HepG2 (cell line): Measurements from ENCODE around the gene CMTM4. TPM values are rescaled to one million over a fixed set of nuclear protein-coding genes. Genes with fewer than 3 reads are reported as not detected.

Experiments
- ATAC-seq: fragments of 200-7000 bp; cut with Tn5 transposase; 3 replicates; pipeline ENCODE4 v1.9.1; 2020; ENCODE audit warnings: mild to moderate bottlenecking, moderate library complexity
- BruUV-seq: library from RNA; stranded (reverse); fragments of 400-500 nt; replicated peaks from 2 replicates; lab custom pipeline; 2021; lab: Mats Ljungman, UMichigan
- CTCF ChIA-PET: fragments of 300-600 bp; formaldehyde crosslinking; extraction: SDS; loops from one replicate; lab custom pipeline; 2021; ENCODE audit warnings: low total read pairs, inconsistent platforms, low intra/inter-chr PET ratio; lab: Yijun Ruan, JAX
- POLR2A ChIA-PET: fragments of 350-600 bp; sonication (Branson Sonifier 250); formaldehyde crosslinking; loops from one replicate; lab custom pipeline; 2020; ENCODE audit warnings: antibody characterized with exemption, inconsistent platforms; lab: Yijun Ruan, JAX
- DNase-seq: peaks from one replicate; pipeline ENCODE4 v3.0.0-alpha.2; 2015; ENCODE audit warnings: low spot score
- FAIRE-seq: peaks from 3 replicates; lab custom pipeline; 2011; peaks lifted over from hg19 to GRCh38; lab: Jason Lieb, UNC
- H2AFZ ChIP-seq: one replicate; pipeline ENCODE4 v1.6.1; 2011; ENCODE audit warnings: low read length, inconsistent platforms
- H3K27ac ChIP-seq: fragments of 300-600 bp; 3 replicates; pipeline ENCODE4 v1.8.0; 2011; ENCODE audit warnings: mixed run types, mild to moderate bottlenecking, mixed read lengths, low read length, inconsistent platforms; ENCODE audit not compliant: insufficient read depth; ENCODE audit errors: extremely low read length
- H3K27me3 ChIP-seq, 2 experiments: fragments of 200-600 bp in 1 of 2; 2 replicates in 1 of 2; 3 replicates in 1 of 2; pipeline versions ENCODE4 v1.6.0 to v1.8.0; 2011; ENCODE audit warnings: low read length in 2 of 2, mild to moderate bottlenecking in 2 of 2, moderate library complexity in 2 of 2, inconsistent platforms in 1 of 2; ENCODE audit not compliant: insufficient read depth in 2 of 2, control insufficient read depth in 1 of 2
- H3K36me3 ChIP-seq, 2 experiments: fragments of 200-600 bp in 1 of 2; replicated peaks in 1 of 2; 2 replicates in 1 of 2; 3 replicates in 1 of 2; pipeline versions ENCODE4 v1.5.1 to v1.8.0; 2011; ENCODE audit warnings: low read length in 2 of 2, inconsistent platforms in 1 of 2; ENCODE audit not compliant: insufficient read depth in 2 of 2, control insufficient read depth in 1 of 2
- H3K4me1 ChIP-seq: 2 replicates; pipeline ENCODE4 v1.5.1; 2012; ENCODE audit warnings: low read length, inconsistent platforms; ENCODE audit not compliant: insufficient read depth
- H3K4me2 ChIP-seq: 2 replicates; pipeline ENCODE4 v1.6.0; 2011; ENCODE audit warnings: low read depth, low read length, inconsistent platforms
- H3K4me3 ChIP-seq, 3 experiments: fragments of 200-600 bp in 1 of 3; sonication (generic), shearing (Covaris generic) in 1 of 3; replicated peaks in 1 of 3; 2 replicates each; pipeline ENCODE4 v1.5.1; 2011 to 2016; ENCODE audit warnings: low read length in 3 of 3, inconsistent platforms in 2 of 3, low read depth in 2 of 3, mild to moderate bottlenecking in 2 of 3, control low read depth in 1 of 3, mixed read lengths in 1 of 3; ENCODE audit not compliant: insufficient read depth in 1 of 3
- H3K79me2 ChIP-seq: one replicate; pipeline ENCODE4 v1.6.1; 2011; ENCODE audit warnings: low read length, inconsistent platforms; ENCODE audit not compliant: insufficient read depth
- H3K9ac ChIP-seq: 2 replicates; pipeline ENCODE4 v1.6.0; 2011; ENCODE audit warnings: mild to moderate bottlenecking, low read depth, low read length, inconsistent platforms; ENCODE audit not compliant: insufficient read depth
- H3K9me3 ChIP-seq: 2 replicates; pipeline ENCODE4 v1.5.1; 2012; ENCODE audit warnings: mild to moderate bottlenecking, low read length
- H4K20me1 ChIP-seq: 2 replicates; pipeline ENCODE4 v1.6.0; 2011; ENCODE audit warnings: inconsistent platforms, mild to moderate bottlenecking, low read length, moderate library complexity; ENCODE audit not compliant: insufficient read depth
- AHDC1 ChIP-seq: sonication (generic); formaldehyde crosslinking; IDR thresholded peaks from 2 replicates; pipeline ENCODE4 v1.5.1; 2020; ENCODE audit warnings: mild to moderate bottlenecking, missing genetic modification reagents, borderline replicate concordance
- BCL6 ChIP-seq: IDR thresholded peaks from 2 replicates; pipeline ENCODE4 v1.6.1; 2016; ENCODE audit warnings: missing genetic modification reagents, missing compliant biosample characterization
- CBFB ChIP-seq: sonication (generic); formaldehyde crosslinking; IDR thresholded peaks from 2 replicates; pipeline ENCODE4 v1.4.0; 2020; ENCODE audit warnings: missing genetic modification reagents
- CSRNP2 ChIP-seq: sonication (generic); formaldehyde crosslinking; conservative IDR thresholded peaks from 2 replicates; pipeline ENCODE4 v1.8.0; 2022; ENCODE audit warnings: low read depth, missing genetic modification reagents
- RBM22 ChIP-seq: fragments of 200-400 bp; formaldehyde crosslinking; optimal IDR thresholded peaks from 2 replicates; pipeline ENCODE3; 2017; ENCODE audit warnings: mild to moderate bottlenecking, low read length, moderate library complexity
- SIN3A ChIP-seq: IDR thresholded peaks from 2 replicates; pipeline ENCODE4 v1.6.1; 2011; ENCODE audit warnings: low read depth, mild to moderate bottlenecking, control low read depth, low read length, borderline replicate concordance
- TCF7 ChIP-seq: sonication (generic); IDR thresholded peaks from 2 replicates; pipeline ENCODE4 v1.6.1; 2016; ENCODE audit warnings: antibody characterized with exemption, low read depth
- THRA ChIP-seq: sonication (generic); formaldehyde crosslinking; IDR thresholded peaks from 2 replicates; pipeline ENCODE4 v1.4.0; 2020; ENCODE audit warnings: missing genetic modification reagents, borderline replicate concordance
- ZNF20 ChIP-seq: sonication (generic); formaldehyde crosslinking; IDR thresholded peaks from 2 replicates; pipeline ENCODE4 v1.4.0; 2020; ENCODE audit warnings: mild to moderate bottlenecking, moderate library complexity, missing genetic modification reagents
- ZNF432 ChIP-seq: sonication (generic); formaldehyde crosslinking; IDR thresholded peaks from 2 replicates; pipeline ENCODE4 v1.5.0; 2020; ENCODE audit warnings: missing genetic modification reagents, mild to moderate bottlenecking, borderline replicate concordance
- ZNF639 ChIP-seq: conservative IDR thresholded peaks from 2 replicates; pipeline ENCODE4 v1.6.1; 2018; ENCODE audit warnings: missing genetic modification reagents
- WGBS: methylation state at CpG from one replicate; pipeline ENCODE4 v1.1.6; 2017; ENCODE audit warnings: low lambda C conversion rate; 5-methylcytosine and 5-hydroxymethylcytosine counted together
- in situ Hi-C: cut with HindIII; loops from 2 replicates; pipeline ENCODE4 v1.10.0; 2017; ENCODE audit warnings: low pct_unique_long_range_greater_than_20kb; ENCODE audit not compliant: extremely low pct_ligation_motif_present
- intact Hi-C: fragments of 100-400 bp; cut with micrococcal nuclease; formaldehyde crosslinking; loops from one replicate; pipeline ENCODE4 v1.10.0; 2022; ENCODE audit not compliant: unreplicated experiment
- polyA plus RNA-seq, 8 experiments: library from polyadenylated mRNA; depleted of rRNA in 3 of 8; stranded (reverse) in 7 of 8; unstranded in 1 of 8; fragments of >200 nt; fragmentation: Illumina TruSeq in 4 of 8; extraction: Trizol in 4 of 8; gene quantifications; 2 replicates each; pipeline versions ENCODE4 v1.2.1 to v1.2.3, GENCODE V29; 2011 to 2016; ENCODE audit warnings: low read depth in 4 of 8, missing spikeins in 1 of 8, mixed read lengths in 1 of 8; ENCODE audit not compliant: insufficient read depth in 1 of 8
- total RNA-seq, 5 experiments: library from RNA; depleted of rRNA; stranded (reverse); fragments of >200 nt; fragmentation: Illumina TruSeq; extraction: Trizol; gene quantifications; 2 replicates each; pipeline ENCODE4 v1.2.3, GENCODE V29; 2016; ENCODE audit warnings: low read depth in 1 of 5
- TF ChIP-seq, protein P1 (sequence below): sonication (generic); formaldehyde crosslinking; IDR thresholded peaks from 2 replicates; pipeline ENCODE4 v1.5.0; 2020; ENCODE audit warnings: missing genetic modification reagents

Gene CMTM4
- total and polyA plus RNA-seq, 2 of the 13 experiments (the other 11 are each of a cell fraction or from before 2014, with no cell fraction given), result 32.0 to 36.3 TPM

DNA sequence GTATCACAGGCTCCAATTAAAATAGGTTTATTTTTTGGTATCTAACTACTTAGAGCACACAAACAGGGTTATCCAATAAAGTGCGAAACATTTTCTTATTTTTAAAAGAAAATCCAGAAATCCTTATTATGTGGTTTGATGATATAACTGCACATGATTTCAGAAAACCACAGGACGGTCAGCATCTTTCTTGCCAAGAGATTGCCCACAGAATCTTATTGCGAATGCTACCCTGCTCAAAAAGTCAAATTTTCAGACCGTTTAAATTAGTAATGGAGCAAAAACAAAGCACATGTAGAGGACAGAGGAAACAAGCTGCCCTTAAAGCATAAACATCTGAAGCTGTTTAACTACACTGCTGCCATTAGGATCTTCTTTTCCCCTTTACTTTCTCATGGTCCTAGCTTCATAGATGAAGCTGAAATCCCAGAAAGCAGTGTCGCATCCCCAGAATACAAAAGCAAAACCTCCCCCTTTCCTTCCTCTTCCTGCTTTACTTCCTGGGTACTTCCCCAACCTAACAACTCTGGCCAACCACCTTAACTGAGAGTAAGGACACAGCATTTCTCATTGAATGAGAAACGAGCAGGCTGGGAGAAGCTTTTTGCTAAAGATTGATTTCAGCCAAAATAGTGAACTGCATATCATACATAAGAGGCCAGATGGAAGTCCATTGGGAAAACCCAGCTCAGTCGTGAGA, 43.7 kb downstream of the CMTM4 start:
- Histone ChIP-seq H3K79me2 (no peaks in the 10 kb centered on the region), H3K9me3 (no peaks in the 10 kb centered on the region), H4K20me1 (no peaks in the 10 kb centered on the region), H3K4me1 (peaks cover 11% of the 10 kb centered on the region), H3K27me3 (no peaks in the 10 kb centered on the region), H2AFZ (no peak overlapping the region), H3K9ac (no peak overlapping the region), H3K4me3 (no peak overlapping the region), H3K4me2 (no peak overlapping the region), H3K27ac (no peak overlapping the region), H3K36me3 (no peaks in the 10 kb centered on the region)
- in situ Hi-C loops, result no loop called here
- no peak for ATAC-seq
- no peak for DNase-seq
- POLR2A ChIA-PET, result no interaction called here
- FAIRE-seq, result no peak
- BruUV-seq, result no TSS peak
- CTCF ChIA-PET, result no interaction called here
- intact Hi-C loops, result loop anchor here (5.0 kb wide), 1 partner anchor 34 kb away; no protein-coding TSS in a partner anchor
- WGBS, result 84% methylated on average over 7 of the region's 7 CpGs
- TF ChIP-seq ZNF639 (CRISPR knock-in tag) (no peak), CBFB (CRISPR knock-in tag) (no peak), SIN3A (no peak), BCL6 (no peak), CSRNP2 (CRISPR knock-in tag) (no peak), ZNF20 (CRISPR knock-in tag) (no peak), THRA (no peak), ZNF432 (CRISPR knock-in tag) (no peak), RBM22 (no peak), TCF7 (no peak), AHDC1 (CRISPR knock-in tag) (no peak)
- TF ChIP-seq, protein P1, sequence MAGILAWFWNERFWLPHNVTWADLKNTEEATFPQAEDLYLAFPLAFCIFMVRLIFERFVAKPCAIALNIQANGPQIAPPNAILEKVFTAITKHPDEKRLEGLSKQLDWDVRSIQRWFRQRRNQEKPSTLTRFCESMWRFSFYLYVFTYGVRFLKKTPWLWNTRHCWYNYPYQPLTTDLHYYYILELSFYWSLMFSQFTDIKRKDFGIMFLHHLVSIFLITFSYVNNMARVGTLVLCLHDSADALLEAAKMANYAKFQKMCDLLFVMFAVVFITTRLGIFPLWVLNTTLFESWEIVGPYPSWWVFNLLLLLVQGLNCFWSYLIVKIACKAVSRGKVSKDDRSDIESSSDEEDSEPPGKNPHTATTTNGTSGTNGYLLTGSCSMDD (CRISPR knock-in tag), result no peak
